ENCODE measurements around the gene ABCC4.

ABCC4 gene

GRCh38 chr13:94999871-95000270 lies 301.4 kb downstream of the ABCC4 start:
- H3K36me3 ChIP-seq (ENCODE audit: control insufficient read depth, low read length), result no peaks in the 10 kb centered on the region
- H3K9me3 ChIP-seq (ENCODE audit: control insufficient read depth, insufficient read depth, low read length), result no peaks in the 10 kb centered on the region
- H3F3A ChIP-seq (ENCODE audit: control insufficient read depth, insufficient read depth), result no peaks in the 10 kb centered on the region
- H3K9me2 ChIP-seq (replicated peaks; ENCODE audit: control insufficient read depth, low read length), result no peaks in the 10 kb centered on the region
- H3K79me2 ChIP-seq (ENCODE audit: control insufficient read depth, low read length), result no peaks in the 10 kb centered on the region
- H3K27me3 ChIP-seq (ENCODE audit: control insufficient read depth, low read length), result no peaks in the 10 kb centered on the region
- H4K20me1 ChIP-seq (ENCODE audit: control insufficient read depth, insufficient read depth, low read depth, low read length), result no peaks in the 10 kb centered on the region
- H3K4me2 ChIP-seq (ENCODE audit: low read length), result no peak overlapping the region
- no peak overlapping the region for H3K27ac ChIP-seq (ENCODE audit: low read depth, low read length)
- H3K4me3 ChIP-seq (ENCODE audit: low read length), result no peak overlapping the region
- no peaks in the 10 kb centered on the region for H3K4me1 ChIP-seq (ENCODE audit: control insufficient read depth, low read length)
- TF ChIP-seq EZH2phosphoT487 (IDR thresholded peaks at IDR 0.05; ENCODE audit: borderline replicate concordance, low read length) (no peak), CTCF (IDR thresholded peaks at IDR 0.05; ENCODE audit: low read depth, low read length, poor library complexity, severe bottlenecking) (no peak)

GRCh38 chr13:94997126-94997525 lies 304.1 kb downstream of the ABCC4 start:
- Histone ChIP-seq H3K27ac (ENCODE audit: low read depth, low read length) (no peak overlapping the region), H3K36me3 (ENCODE audit: control insufficient read depth, low read length) (no peaks in the 10 kb centered on the region), H3K4me2 (ENCODE audit: low read length) (no peak overlapping the region), H3K79me2 (ENCODE audit: control insufficient read depth, low read length) (no peaks in the 10 kb centered on the region), H4K20me1 (ENCODE audit: control insufficient read depth, insufficient read depth, low read depth, low read length) (no peaks in the 10 kb centered on the region), H3K9me2 (replicated peaks; ENCODE audit: control insufficient read depth, low read length) (no peaks in the 10 kb centered on the region; the same call in 1 of the 2 replicates), H3K4me3 (ENCODE audit: low read length) (no peak overlapping the region), H3K4me1 (ENCODE audit: control insufficient read depth, low read length) (no peaks in the 10 kb centered on the region), H3K9me3 (ENCODE audit: control insufficient read depth, insufficient read depth, low read length) (no peaks in the 10 kb centered on the region), H3F3A (ENCODE audit: control insufficient read depth, insufficient read depth) (no peaks in the 10 kb centered on the region), H3K27me3 (ENCODE audit: control insufficient read depth, low read length) (no peaks in the 10 kb centered on the region)
- TF ChIP-seq EZH2phosphoT487 (IDR thresholded peaks at IDR 0.05; ENCODE audit: borderline replicate concordance, low read length), result no peak
- no peak for TF ChIP-seq CTCF (IDR thresholded peaks at IDR 0.05; ENCODE audit: low read depth, low read length, poor library complexity, severe bottlenecking)

GRCh38 chr13:94996445-94996844 lies 304.8 kb downstream of the ABCC4 start:
- TF ChIP-seq CTCF (IDR thresholded peaks at IDR 0.05; ENCODE audit: low read depth, low read length, poor library complexity, severe bottlenecking) (no peak), EZH2phosphoT487 (IDR thresholded peaks at IDR 0.05; ENCODE audit: borderline replicate concordance, low read length) (no peak)
- Histone ChIP-seq H3K4me3 (ENCODE audit: low read length) (no peak overlapping the region), H3K4me1 (ENCODE audit: control insufficient read depth, low read length) (no peaks in the 10 kb centered on the region), H3K9me2 (replicated peaks; ENCODE audit: control insufficient read depth, low read length) (no peaks in the 10 kb centered on the region; the same call in 1 of the 2 replicates), H3K36me3 (ENCODE audit: control insufficient read depth, low read length) (no peaks in the 10 kb centered on the region), H3K27ac (ENCODE audit: low read depth, low read length) (no peak overlapping the region), H3F3A (ENCODE audit: control insufficient read depth, insufficient read depth) (no peaks in the 10 kb centered on the region), H3K4me2 (ENCODE audit: low read length) (no peak overlapping the region), H3K79me2 (ENCODE audit: control insufficient read depth, low read length) (no peaks in the 10 kb centered on the region), H3K9me3 (ENCODE audit: control insufficient read depth, insufficient read depth, low read length) (no peaks in the 10 kb centered on the region), H3K27me3 (ENCODE audit: control insufficient read depth, low read length) (no peaks in the 10 kb centered on the region), H4K20me1 (ENCODE audit: control insufficient read depth, insufficient read depth, low read depth, low read length) (no peaks in the 10 kb centered on the region)
